Upper lobe of left lung (tissue), 4 donors: ENCODE measurements around the gene GALNT4.

Source experiments
- CTCF ChIP-seq, 6 experiments: fragments of 450-650 bp in 4 of 6; fragments of 200-600 bp in 2 of 6; sonication (generic) in 2 of 6; IDR thresholded peaks; one replicate each; pipeline ENCODE4 v1.5.1; 2016 to 2019; ENCODE audit warnings: antibody characterized with exemption in 6 of 6
- POLR2AphosphoS5 ChIP-seq, 2 donors: sonication (generic); formaldehyde crosslinking; IDR thresholded peaks; one replicate each; pipeline ENCODE4 v1.5.1; 2017; ENCODE audit warnings: antibody characterized with exemption in 2 of 2

- TF ChIP-seq POLR2AphosphoS5 (IDR thresholded peaks at IDR 0.05), result no peak
- no peak for TF ChIP-seq CTCF (IDR thresholded peaks at IDR 0.05)
Observed at GRCh38 chr12:89523843-89524540, 604 bp downstream of the GALNT4 start.
